Measurements from ENCODE around the gene ABR.
A peak's percentile ranks its signal among the peaks of the same experiment; 100 is the strongest.
"Not testable (repeated sequence)": the region's sequence is repeated elsewhere in the genome, so short reads cannot be mapped to it uniquely, and the experiment has no call there.

The ABR gene

GRCh38 chr17:1201132-1201702 lies 21.4 kb upstream of the ABR start:
- TF ChIP-seq EZH2 (IDR thresholded peaks at IDR 0.05; ENCODE audit: borderline replicate concordance, low read depth, low read length, severe bottlenecking) (no peak), CTCF (IDR thresholded peaks at IDR 0.05; ENCODE audit: borderline replicate concordance, extremely low read depth, low read length, poor library complexity, severe bottlenecking) (no peak)
- no peaks in the 10 kb centered on the region for H3K27me3 ChIP-seq (ENCODE audit: insufficient read depth, low read length, poor library complexity)
- H3K27ac ChIP-seq (ENCODE audit: low read length) = no peak overlapping the region
- DNase-seq = peak; percentile 20
- H3K9ac ChIP-seq (ENCODE audit: low read depth, low read length) = no peak overlapping the region
- peaks cover 29% of the 10 kb centered on the region for H3K4me1 ChIP-seq (ENCODE audit: insufficient read depth, low read length)
- no peaks in the 10 kb centered on the region for H3K36me3 ChIP-seq (ENCODE audit: insufficient read depth, low read length)
- H2AFZ ChIP-seq (ENCODE audit: low read depth, low read length) = no peak overlapping the region
- H3K9me3 ChIP-seq (ENCODE audit: insufficient read depth, low read length, severe bottlenecking) = no peaks in the 10 kb centered on the region
- no peak for ATAC-seq (ENCODE audit: insufficient read depth, low read depth)
- no peak overlapping the region for H3K4me2 ChIP-seq (ENCODE audit: insufficient read depth, low read length)
- 0 out of 2 replicates have a peak, but pooled peaks cover 3% of the 10 kb centered on the region for H4K20me1 ChIP-seq (ENCODE audit: insufficient read depth, low read length)
- no peak overlapping the region for H3K4me3 ChIP-seq (ENCODE audit: low read depth in 1 of 2, low read length in 2 of 2)
- no peaks in the 10 kb centered on the region for H3K79me2 ChIP-seq (ENCODE audit: insufficient read depth, low read length)

GRCh38 chr17:1199271-1199743 lies 19.5 kb upstream of the ABR start:
- H3K27me3 ChIP-seq (ENCODE audit: insufficient read depth, low read length, poor library complexity); H3K4me2 ChIP-seq (ENCODE audit: insufficient read depth, low read length); H3K36me3 ChIP-seq (ENCODE audit: insufficient read depth, low read length); H3K79me2 ChIP-seq (ENCODE audit: insufficient read depth, low read length); H2AFZ ChIP-seq (ENCODE audit: low read depth, low read length); ATAC-seq (ENCODE audit: insufficient read depth, low read depth); H3K9me3 ChIP-seq (ENCODE audit: insufficient read depth, low read length, severe bottlenecking); H3K4me3 ChIP-seq (ENCODE audit: low read depth in 1 of 2, low read length in 2 of 2); H4K20me1 ChIP-seq (ENCODE audit: insufficient read depth, low read length); H3K27ac ChIP-seq (ENCODE audit: low read length); H3K9ac ChIP-seq (ENCODE audit: low read depth, low read length); DNase-seq: not testable (repeated sequence)
- peaks cover 30% of the 10 kb centered on the region for H3K4me1 ChIP-seq (ENCODE audit: insufficient read depth, low read length)

GRCh38 chr17:1197781-1198490 lies 18.2 kb upstream of the ABR start:
- Histone ChIP-seq H3K4me3 (ENCODE audit: low read depth in 1 of 2, low read length in 2 of 2) (peak overlapping the region in 1 of 2 experiments; percentile 31; a peak in 1 of 4 replicates), H3K36me3 (ENCODE audit: insufficient read depth, low read length) (no peaks in the 10 kb centered on the region), H3K9me3 (ENCODE audit: insufficient read depth, low read length, severe bottlenecking) (no peaks in the 10 kb centered on the region), H4K20me1 (ENCODE audit: insufficient read depth, low read length) (0 out of 2 replicates have a peak, but pooled peaks cover 3% of the 10 kb centered on the region), H3K4me1 (ENCODE audit: insufficient read depth, low read length) (peaks cover 30% of the 10 kb centered on the region), H3K9ac (ENCODE audit: low read depth, low read length) (peak overlapping the region; percentile 38), H3K27me3 (ENCODE audit: insufficient read depth, low read length, poor library complexity) (no peaks in the 10 kb centered on the region), H3K79me2 (ENCODE audit: insufficient read depth, low read length) (no peaks in the 10 kb centered on the region), H2AFZ (ENCODE audit: low read depth, low read length) (peak overlapping the region; percentile 13; the same call in 1 of the 2 replicates), H3K4me2 (ENCODE audit: insufficient read depth, low read length) (peak overlapping the region; percentile 57), H3K27ac (ENCODE audit: low read length) (peak overlapping the region; percentile 76)
- ATAC-seq (ENCODE audit: insufficient read depth, low read depth) (peak; percentile 93), DNase-seq (peak; percentile 85)
- TF ChIP-seq EZH2 (IDR thresholded peaks at IDR 0.05; ENCODE audit: borderline replicate concordance, low read depth, low read length, severe bottlenecking) = no peak
- TF ChIP-seq CTCF (IDR thresholded peaks at IDR 0.05; ENCODE audit: borderline replicate concordance, extremely low read depth, low read length, poor library complexity, severe bottlenecking) = no peak

GRCh38 chr17:1197379-1197778 lies 17.6 kb upstream of the ABR start:
- ATAC-seq (ENCODE audit: insufficient read depth, low read depth) (no peak; the same call in none of the 3 replicates), DNase-seq (peak; percentile 20)
- Histone ChIP-seq H3K9ac (ENCODE audit: low read depth, low read length) (peak overlapping the region; percentile 38), H3K4me2 (ENCODE audit: insufficient read depth, low read length) (peak overlapping the region; percentile 57), H3K27me3 (ENCODE audit: insufficient read depth, low read length, poor library complexity) (no peaks in the 10 kb centered on the region), H3K9me3 (ENCODE audit: insufficient read depth, low read length, severe bottlenecking) (no peaks in the 10 kb centered on the region), H3K27ac (ENCODE audit: low read length) (peak overlapping the region; percentile 76), H3K4me3 (ENCODE audit: low read depth in 1 of 2, low read length in 2 of 2) (peak overlapping the region in 1 of 2 experiments; percentile 31; a peak in 1 of 4 replicates), H2AFZ (ENCODE audit: low read depth, low read length) (peak overlapping the region; percentile 13; the same call in 1 of the 2 replicates), H3K79me2 (ENCODE audit: insufficient read depth, low read length) (no peaks in the 10 kb centered on the region), H3K4me1 (ENCODE audit: insufficient read depth, low read length) (peaks cover 30% of the 10 kb centered on the region), H3K36me3 (ENCODE audit: insufficient read depth, low read length) (no peaks in the 10 kb centered on the region), H4K20me1 (ENCODE audit: insufficient read depth, low read length) (0 out of 2 replicates have a peak, but pooled peaks cover 3% of the 10 kb centered on the region)
- TF ChIP-seq EZH2 (IDR thresholded peaks at IDR 0.05; ENCODE audit: borderline replicate concordance, low read depth, low read length, severe bottlenecking) = no peak
- no peak for TF ChIP-seq CTCF (IDR thresholded peaks at IDR 0.05; ENCODE audit: borderline replicate concordance, extremely low read depth, low read length, poor library complexity, severe bottlenecking)

Data from DND-41 (cell line).